Fibroblast of gingiva (primary cell): ENCODE measurements around the gene IL1R1.
"Not testable (repeated sequence)": the region's sequence is repeated elsewhere in the genome, so short reads cannot be mapped to it uniquely, and the experiment has no call there.

Experiments used
- DNase-seq: peaks from one replicate; pipeline ENCODE4 v3.0.0-alpha.2; 2011; ENCODE audit warnings: low read depth

Gene IL1R1

DNA sequence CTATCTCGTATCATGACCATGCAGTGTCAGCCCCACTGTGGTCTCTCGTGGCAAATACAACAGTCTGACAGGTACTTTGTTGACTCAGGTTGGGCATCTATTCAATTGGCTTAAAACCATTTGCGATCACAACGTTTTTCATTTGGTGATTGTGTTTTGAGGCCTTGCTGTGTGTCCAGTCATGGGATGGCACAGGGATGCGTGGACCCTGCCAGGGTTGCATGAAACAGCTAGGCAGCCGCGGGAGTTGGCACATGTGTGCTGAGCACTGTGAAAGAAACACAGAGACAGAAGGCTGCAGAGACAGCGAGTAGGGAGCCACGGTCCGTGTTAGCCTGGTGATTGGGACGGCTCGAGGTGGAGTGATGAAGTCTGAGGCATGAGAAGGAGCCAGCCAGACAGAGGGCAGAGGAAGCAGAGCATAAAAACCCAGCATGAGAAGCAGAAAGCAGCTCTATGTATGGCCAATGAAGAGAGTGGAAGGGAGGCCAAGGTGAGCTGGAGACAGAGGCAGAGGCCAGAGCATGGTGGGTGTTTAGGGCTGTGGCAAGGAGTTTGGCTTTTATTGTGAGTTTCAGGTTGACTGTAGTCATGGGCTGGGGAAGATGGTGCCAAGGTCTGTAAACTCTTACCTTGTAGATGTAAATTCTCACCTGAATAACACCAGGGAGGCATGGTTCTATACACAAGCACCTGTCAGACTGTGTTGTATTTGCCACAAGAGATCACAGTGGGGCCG lies 31.8 kb upstream of the IL1R1 start:
- no peak for DNase-seq

DNA sequence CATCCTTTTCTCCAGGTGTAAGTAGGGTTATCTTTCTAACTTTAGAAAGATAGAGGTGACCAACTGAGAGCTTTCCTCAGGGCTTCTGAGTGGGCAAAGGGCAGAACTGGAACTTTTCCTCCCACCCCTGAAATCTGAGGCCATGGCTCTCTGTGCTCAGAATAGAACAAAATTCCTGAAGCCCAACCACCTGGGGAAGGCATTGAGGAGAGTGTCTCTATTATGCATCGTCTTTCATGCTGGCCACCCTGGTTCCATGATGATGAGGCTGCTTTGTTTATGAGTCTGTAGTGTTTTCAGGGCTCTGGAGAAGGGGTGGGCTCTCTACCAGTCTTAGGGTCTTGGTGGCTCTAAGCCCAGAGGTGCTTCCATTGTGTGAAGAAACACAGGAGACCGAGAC lies 30.7 kb upstream of the IL1R1 start:
- DNase-seq, result no peak

DNA sequence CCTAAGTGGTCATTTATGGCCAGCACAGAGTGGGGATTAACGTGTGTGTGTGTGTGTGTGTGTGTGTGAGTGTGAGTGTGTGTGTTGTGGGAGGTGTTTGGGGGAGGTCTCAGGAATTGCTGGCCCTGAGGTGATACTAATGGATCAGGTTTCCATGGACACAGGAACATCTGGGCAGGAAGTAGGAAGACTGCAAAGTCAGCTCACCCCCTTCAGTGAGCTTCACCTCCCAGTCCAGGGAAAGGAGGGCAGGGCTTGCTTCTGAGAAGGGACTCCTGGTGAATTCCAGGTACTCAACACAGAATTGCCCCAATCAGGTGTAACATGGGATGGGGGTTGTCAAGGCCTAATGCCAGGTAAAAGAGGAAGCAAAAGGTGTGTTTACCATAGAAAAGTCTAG lies 30.3 kb upstream of the IL1R1 start:
- DNase-seq, result no peak

DNA sequence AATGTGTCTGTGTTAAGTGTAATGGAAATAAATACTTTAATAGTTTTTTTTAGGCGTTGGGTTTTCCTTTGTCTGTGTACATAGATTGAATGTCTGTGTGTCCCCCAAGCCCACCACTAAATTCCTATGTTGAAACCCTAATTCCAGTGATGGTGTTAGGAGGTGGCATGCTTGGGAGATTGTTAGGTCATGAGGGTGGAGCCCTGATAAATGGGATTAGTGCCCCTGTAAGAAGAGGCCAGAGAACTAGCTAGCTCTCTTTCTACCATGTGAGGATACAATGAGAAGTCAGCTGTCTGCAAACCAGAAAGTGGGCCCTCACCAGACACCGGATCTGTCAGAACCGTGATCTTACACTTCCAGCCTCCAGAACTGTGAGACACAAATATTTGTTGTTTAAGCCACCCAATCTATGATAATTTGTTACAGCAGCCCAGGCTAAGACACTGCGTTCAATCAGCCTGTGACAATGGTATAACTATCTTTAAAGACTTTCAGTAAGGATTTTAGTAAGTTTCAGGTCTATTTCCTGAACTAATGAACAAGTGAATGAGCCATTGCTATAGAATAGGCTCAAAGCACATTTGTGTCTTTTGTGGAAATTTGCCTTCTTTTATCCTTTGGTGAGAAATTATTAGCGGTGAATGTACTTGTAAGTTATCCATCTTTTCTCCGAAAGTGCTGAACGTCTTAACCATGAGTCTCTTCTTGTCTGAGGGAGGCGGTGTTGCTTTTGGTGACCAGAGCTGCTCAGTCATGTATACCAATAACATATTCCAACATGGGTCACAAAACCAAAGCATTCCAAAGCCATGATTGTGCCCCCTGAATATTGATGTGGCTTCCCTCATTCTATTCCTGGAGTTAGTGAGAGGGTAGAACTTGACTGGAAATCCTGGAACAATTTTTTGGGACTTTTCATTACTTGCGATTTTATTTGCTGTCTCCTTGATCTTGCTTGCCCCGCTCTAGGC lies 29.6 kb upstream of the IL1R1 start:
- DNase-seq, result no peak

DNA sequence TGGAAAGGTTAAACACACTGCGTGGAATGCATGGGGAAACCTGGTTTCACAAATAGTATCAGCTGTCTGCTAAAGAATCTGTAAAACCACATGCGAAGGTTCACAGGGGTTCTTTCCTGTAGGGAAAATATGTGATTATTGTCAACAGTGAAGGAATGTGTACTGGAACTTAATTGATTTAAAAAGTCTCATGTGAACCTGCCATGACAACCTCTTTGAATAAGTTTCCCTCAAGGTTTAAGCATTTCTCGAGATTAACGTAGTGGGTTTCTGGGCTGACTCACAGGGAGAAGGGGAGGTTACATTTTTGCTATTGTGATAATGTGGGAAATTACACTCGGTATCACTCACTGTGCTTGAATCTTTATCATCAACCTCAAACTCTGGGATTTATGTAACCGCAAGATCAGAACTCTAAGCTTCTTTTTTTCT lies 28.2 kb upstream of the IL1R1 start:
- no peak for DNase-seq

DNA sequence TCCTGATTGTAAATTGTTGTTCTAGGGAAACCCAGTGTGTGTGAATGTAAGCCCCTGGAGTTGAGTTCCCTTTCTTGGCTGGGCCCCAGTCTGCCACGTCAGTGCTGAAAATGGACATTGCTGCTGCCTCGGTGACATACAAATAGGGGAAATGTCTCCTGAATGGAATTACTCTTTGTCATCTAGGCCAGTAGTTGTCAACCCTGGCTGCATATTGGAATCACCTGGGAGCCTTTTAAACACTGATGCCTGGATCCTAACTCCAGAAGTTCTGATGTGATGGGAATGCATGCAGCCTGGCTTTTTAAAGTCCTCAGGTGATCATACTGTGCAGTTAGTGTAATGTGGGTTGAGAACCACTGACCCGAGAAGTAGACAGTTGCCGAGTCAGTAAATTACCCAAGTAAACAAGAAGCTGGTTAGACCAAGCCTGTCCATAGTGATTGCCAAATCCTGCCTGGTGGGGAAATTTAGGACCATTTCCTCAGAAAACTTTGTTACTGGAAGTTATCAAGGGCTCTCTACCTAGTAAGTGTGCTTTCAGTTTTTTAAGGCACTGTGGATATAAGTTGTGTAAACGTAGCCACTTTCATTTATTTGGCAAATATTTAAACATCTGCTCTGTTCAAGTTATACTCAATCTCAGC lies 27.6 kb upstream of the IL1R1 start:
- DNase-seq, result no peak

DNA sequence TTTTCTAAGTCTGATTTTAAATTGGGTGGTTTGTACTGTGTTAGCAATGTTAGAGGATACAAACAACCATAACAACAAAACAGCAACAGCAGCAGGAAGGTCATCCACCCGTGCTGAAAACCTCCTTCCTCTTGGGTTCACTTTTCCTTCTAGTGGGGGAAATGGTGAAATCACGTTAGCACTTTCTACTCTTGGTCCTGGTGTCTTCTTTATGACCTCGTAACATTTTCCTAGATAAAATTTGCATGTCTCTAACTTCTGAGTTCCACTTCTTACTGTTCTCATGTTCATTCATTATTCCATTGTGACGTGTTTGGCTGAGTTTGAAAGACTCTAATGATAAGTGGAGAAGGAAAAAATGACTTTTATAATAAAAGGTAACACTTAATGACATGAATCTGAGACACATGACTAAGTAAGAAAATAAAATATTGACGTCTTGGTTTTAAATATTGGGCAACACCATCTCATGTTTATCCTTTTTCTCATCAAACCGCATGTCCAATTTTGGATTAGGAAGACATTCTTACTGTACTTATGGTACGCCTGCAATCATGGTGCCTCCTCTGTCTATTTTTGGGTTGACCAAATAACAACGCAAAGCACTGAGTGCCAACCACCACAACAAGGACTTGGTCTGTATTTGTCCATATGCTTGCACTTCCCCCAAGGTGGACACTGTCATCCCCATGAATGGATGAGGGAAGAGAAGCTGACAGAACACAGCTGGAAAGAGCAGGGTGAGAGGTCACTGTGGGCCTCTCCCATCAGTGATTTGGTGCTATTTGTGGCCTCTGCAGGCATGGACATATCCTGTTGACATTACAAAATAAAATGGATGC lies 25.7 kb upstream of the IL1R1 start:
- DNase-seq, result peak; percentile 98

DNA sequence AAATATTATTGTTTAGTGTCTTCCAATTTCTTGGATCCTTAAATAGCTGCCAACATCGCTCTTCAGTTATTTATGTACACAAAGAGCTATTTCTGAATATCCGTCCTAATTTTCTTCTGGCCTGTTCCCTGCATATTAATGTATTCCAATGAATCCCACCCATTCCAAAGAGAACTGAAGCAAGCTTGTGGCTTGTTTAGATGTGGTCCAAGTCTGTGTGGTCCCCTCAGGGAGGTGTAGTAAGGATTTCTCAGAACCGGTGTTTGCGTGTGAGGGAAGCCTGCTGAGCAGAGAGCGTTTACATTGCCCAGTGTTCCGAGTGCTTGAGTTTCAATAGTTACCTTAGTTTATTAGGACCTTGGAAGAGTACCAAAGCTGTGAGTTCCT lies 25.1 kb upstream of the IL1R1 start:
- DNase-seq, result peak; percentile 95

DNA sequence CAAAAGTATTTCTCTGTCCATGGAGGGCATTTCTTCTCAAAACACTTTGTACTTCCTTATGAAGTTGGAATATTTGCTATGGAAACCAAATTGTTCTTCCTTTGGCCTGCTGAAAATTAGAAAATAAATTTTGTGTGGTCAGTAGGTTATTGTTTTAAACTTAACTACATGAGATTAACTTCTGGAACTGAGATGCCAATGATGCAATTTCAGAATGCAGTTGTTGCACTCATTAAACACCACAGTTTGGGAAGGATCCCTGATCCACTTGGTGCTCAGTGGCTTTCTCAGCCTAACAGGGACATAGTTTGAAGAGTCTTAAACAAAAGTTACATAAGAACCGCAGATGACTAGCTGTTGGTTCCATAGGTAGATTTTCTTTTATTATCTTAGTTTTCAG lies 23.3 kb upstream of the IL1R1 start:
- DNase-seq, result no peak

DNA sequence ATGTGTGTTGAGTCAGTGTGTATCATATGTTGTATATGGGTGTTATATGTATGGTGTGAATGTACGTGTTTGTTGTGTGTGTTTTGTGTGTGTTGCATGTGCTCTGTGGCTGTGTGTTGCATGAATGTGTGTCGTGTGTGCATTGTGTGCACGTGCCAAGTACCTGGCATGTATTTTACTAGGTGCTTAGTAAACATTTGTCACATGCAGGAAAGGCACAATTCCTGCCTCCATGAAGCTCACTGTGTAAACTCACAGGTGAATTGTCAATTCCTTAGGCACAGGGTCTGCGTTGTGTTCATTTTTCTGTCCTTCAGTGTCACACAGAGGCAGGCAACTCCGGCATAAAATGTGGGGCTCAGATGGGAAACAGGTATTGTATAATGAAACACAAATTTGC lies 22.3 kb upstream of the IL1R1 start:
- DNase-seq, result no peak

DNA sequence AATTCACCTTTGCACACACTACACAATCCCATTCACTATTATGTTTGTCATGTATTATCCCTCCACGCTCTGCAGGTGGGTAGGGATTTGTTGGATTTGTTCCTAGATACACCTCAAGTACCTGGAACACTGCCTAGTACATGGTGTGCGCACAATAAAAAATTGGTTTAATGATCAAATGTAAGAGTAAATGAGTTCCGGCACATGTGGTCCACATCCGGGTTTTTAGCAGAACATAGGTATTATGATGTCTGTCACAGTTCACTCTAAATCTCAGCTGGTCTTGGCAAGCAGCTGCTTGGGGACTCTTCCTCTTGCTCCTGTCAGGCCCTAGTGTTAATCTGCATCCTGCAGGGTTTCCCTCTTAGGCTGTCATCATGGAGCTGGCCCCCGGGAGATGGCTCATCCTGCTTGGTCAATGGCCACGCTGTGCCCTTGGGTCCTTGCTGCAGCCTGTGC lies 21.8 kb upstream of the IL1R1 start:
- no peak for DNase-seq

DNA sequence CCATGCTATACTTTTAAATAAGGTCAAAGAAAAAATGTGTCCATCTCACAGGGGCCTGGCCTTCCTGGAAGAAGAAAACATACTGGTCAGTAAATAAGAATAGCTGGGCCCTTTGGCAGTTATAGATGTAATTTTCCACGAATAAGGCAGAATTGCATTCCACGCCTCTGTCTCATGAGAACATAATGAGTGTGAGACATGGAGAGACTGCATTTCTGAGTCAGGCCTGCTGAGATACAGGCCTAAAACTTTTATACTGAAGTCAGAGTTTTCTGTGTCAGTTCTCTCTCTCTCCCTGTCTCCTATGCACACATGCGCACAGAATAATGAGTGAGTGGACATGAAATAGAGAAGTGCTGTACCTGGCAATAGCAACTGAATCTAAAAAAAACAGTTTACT lies 20.4 kb upstream of the IL1R1 start:
- DNase-seq, result peak; percentile 92

DNA sequence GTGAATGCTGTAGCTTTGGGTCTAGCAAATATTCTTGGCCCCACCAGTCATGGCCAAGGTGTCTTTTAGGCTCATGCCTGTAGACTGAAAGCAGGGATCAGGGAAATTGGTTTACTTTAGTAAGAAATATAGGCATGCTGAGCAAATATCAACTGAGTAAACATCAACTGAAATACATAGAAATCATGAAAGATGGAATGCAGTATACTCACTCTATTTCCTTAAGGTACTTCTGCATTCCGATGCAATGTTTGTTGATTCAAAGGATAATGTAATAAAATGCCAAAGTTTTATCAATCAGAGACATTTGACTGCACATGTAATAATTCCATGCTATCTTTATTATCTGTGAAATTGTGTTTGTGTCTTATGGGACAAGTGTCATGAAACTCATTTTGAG lies 19.6 kb upstream of the IL1R1 start:
- no peak for DNase-seq

DNA sequence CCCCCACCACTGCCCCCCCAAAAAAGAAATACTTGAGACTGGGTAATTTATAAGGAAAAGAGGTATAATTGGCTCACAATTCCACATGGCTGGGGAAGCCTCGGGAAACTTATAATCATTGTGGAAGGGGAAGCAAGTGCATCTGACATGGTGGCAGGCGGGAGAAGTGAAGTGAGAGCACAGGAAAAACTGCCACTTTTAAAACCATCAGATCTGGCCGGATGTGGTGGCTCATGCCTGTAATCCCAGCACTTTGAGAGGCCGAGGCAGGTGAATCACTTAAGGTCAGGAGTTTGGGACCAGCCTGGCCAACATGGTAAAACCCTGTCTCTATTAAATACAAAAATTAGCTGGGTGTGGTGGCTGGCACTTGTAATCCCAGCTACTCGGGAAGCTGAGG lies 18.1 kb upstream of the IL1R1 start:
- not testable (repeated sequence) for DNase-seq

DNA sequence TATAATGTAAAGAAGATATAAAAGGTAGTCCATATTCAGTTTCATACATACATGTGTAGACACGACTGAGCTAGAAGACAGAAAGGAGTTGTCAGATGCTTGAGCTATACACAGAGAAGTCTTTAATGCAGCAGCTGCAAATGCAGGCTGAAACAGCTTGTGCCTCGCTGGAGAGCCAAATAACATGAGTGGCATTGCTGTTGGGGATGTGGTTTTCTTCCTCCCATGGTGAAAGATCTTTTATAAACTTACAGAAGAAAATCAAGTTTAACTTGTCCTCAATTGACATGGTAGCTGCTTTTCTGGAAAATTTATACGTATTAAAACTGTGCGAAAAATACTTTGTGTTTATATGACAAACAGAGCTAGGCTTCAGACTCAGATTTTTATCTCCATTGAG lies 16.4 kb upstream of the IL1R1 start:
- no peak for DNase-seq

DNA sequence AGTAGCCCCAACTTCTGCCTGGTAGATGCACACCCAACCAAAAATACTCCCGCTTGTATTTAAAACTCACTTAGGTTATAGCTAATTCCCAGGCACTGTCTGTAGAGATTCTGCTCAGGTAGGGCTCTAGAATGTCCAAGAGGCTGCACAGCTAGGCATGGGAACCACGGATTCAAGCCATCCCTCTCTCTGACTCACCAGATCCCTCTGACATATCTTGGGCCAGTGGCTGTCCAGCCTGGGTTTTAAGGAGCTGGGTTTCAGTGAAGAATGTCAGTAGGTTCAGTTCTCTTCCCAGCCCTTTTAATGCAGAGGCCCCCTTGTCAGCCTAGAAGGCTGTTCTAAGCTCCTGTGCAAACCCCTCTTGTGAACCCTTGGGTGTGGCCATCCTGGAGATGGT lies 15.9 kb upstream of the IL1R1 start:
- DNase-seq, result no peak

DNA sequence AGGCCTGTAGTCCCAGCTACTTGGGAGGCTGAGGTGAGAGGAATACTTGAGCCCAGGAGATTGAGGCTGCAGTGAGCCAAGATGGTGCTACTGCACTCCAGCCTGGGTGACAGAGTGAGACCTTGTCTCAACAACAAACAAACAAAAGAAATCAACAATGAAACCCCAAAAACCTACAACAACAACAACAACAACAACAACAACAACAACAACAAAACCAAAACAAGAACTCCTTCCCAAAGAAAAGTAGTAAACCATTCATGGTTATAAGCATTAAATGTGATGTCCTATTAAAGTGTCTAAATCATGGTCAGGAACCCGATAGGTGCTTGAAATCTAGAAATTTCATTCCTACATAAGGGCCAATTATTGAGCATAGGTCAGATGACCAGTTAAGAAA lies 13.5 kb upstream of the IL1R1 start:
- no peak for DNase-seq

DNA sequence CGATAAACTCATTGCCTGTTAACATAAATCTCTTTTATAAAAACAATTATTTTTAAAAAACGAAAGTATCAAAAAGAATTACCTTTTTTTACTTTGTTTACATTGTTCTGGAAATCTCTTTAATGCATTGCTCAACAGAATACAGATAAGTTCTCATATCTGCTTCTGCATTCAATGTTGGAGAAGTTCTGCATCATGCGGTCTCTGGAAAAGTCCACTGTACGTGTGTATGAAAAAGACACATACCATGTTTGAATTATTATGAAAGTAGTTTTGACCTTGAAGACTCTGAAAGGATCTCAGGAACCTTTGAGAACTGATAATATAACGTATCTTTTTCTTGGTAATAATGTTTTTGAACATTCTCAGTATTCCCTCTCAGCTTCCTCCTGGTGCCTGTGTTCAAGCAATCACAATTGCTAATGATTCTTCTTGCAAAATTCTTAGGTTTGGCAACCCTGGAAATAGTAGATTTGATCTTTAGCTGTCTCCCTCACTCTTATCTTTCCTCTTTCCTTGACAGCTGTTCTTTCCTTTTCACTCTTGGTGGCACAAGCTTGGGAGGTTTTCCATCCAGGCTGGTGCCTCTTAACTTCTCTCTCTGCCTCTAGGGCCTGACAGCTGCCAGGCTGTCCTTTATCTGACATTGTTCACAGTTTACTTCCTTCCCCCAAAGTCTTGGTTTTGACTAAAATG lies 12.4 kb upstream of the IL1R1 start:
- no peak for DNase-seq

DNA sequence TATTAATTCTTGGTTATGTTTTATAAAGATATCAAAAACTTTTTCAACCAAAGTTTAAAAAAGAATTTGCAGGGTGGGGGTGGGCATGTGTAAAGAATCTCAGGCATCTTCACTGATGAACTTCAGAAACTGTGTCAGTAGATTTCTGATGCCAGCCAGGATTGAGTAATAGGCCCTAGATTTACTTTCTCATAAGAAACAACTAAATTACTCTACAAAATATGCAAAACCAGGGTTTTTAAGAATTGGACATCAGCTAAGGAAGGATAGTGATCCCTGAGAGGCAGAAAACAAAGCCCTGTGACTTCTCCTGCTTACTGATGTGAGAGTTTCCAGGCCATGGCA lies 11.9 kb upstream of the IL1R1 start:
- peak; percentile 54 for DNase-seq

DNA sequence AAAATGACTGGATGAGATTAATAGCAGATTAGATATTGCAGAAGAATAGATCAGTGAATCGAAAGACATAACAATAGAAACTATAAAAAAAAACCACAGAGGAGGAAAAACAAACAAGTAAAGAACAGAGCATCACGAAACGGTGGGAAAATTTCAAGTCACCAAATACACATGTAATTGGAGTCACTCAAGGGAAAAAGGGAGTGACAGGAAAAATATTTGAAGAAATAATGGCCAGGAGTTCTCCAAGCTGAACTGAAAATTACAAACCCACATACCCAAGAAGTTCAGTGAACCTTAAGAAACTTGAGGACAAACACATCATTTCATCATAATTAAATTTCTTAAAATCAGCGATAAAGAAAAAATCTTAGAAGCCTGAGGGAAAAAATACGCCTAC lies 11.0 kb upstream of the IL1R1 start:
- DNase-seq, result no peak

DNA sequence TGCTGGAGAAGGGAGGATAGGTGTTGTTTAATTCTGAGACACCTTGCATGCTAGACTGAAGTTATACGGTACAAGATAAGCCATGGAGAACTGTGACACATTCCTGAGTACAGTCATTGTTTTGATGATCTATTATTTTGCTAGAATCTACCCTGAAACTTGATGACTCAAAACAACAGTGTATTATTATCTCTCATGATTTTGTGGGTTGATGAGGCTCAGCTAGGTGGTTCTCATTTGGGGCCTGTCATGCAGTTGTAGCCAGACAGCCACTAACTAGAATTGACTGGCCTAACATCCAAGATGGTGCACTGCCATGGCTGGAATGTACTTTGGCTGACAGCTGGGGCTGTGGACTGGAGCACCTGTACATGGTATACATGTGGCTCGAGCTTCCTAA lies 5.4 kb upstream of the IL1R1 start:
- DNase-seq, result no peak
